ENCODE results near the gene PITRM1.

DNA sequence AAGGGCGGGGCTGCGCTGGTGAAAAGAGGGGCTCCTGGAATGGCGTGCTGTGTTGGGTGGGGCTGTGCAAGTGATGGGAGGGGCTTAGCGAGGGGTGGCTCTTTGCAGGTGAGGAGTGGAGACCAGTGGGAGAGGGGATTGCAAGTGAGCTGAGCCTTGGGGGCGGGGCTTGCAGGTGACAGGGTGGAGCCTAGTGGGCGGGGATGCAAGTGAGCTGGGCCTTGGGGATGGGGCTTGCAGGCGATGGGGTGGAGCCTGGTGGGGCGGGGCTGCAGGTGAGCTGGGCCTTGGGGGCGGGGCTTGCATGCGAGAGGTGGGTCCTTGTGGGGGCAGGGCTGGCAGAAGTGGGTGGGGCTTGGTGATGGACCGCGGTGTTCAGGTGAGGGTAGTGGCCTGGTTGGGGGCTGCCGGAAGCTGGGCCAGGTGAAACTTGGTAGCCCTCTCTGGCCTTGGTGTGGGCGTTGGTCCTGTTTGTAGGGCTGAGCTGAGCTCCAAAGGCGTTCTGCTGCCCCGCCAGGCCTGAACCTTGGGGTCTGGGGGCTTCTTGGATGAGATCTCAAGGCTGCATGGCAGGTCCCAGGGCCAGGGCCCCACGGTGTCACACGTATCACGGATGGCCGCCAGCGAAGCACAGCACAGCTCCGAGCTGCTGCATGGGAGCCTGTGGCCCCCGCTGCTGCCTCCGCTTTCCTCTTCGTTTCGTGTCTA is 743 bp upstream of the PITRM1 start:
- no peak for TF ChIP-seq EP300 (IDR thresholded peaks at IDR 0.05)
- TF ChIP-seq CTCF (IDR thresholded peaks at IDR 0.05): no peak
- TF ChIP-seq POLR2A (IDR thresholded peaks at IDR 0.05): no peak
